ENCODE data around the gene SALL1. TPM values are rescaled to one million over a fixed set of nuclear protein-coding genes. Genes with fewer than 3 reads are reported as not detected.

SALL1 gene
- total RNA-seq, 1 experiment from 2014 or later = 101 TPM

- peaks cover 7% of the 10 kb centered on the region for H3K27me3 Mint-ChIP-seq (ENCODE audit: low read depth)
- no peak overlapping the region for H3K14ac ChIP-seq (ENCODE audit: insufficient read depth, low read length)
Measured at GRCh38 chr16:51175081-51175480, 24.0 kb upstream of the SALL1 start.

More at GRCh38 chr16:51175081-51175480, 24.0 kb upstream of the SALL1 start:
- Histone ChIP-seq H4K8ac (replicated peaks; ENCODE audit: insufficient read length, low read depth, low read length) (no peak overlapping the region), H3K9me3 (ENCODE audit: control insufficient read depth, low read depth, low read length) (no peaks in the 10 kb centered on the region), H3K27me3 (ENCODE audit: insufficient read depth, low read length) (no peaks in the 10 kb centered on the region; the same call in 1 of the 2 replicates), H4K91ac (ENCODE audit: insufficient read length, low read depth, low read length) (no peak overlapping the region), H3K79me1 (ENCODE audit: insufficient read depth, low read depth, low read length, poor library complexity, severe bottlenecking) (no peaks in the 10 kb centered on the region), H3K23me2 (ENCODE audit: insufficient read length, low read depth, low read length, poor library complexity, severe bottlenecking) (no peaks in the 10 kb centered on the region), H2AFZ (ENCODE audit: low read length) (no peak overlapping the region), H3K18ac (ENCODE audit: insufficient read length, low read depth, low read length) (no peak overlapping the region), H3K23ac (ENCODE audit: insufficient read length, low read depth, low read length) (no peak overlapping the region), H3K9ac (ENCODE audit: extremely low read depth, insufficient read length, low read length) (no peak overlapping the region), H2BK120ac (ENCODE audit: low read depth, low read length, poor library complexity, severe bottlenecking) (no peak overlapping the region), H2BK5ac (ENCODE audit: insufficient read length, low read length) (no peak overlapping the region), H3K56ac (ENCODE audit: insufficient read length, low read depth, low read length) (no peak overlapping the region), H3K27ac (ENCODE audit: insufficient read length, low read depth, low read length) (no peak overlapping the region), H2BK15ac (ENCODE audit: low read depth, low read length) (no peak overlapping the region), H4K20me1 (ENCODE audit: control insufficient read depth, insufficient read depth, insufficient read length) (no peaks in the 10 kb centered on the region), H2AK5ac (ENCODE audit: insufficient read length, low read length) (no peak overlapping the region), H3K79me2 (ENCODE audit: insufficient read depth, low read length) (no peaks in the 10 kb centered on the region), H3K4ac (ENCODE audit: low read depth, low read length) (no peak overlapping the region), H4K5ac (ENCODE audit: insufficient read length, low read depth, low read length) (no peak overlapping the region), H2BK20ac (ENCODE audit: low read depth, low read length, poor library complexity, severe bottlenecking) (no peak overlapping the region), H3T11ph (ENCODE audit: low read length) (no peak overlapping the region), H3K4me2 (ENCODE audit: insufficient read depth, insufficient read length, low read length) (no peak overlapping the region), H2BK12ac (ENCODE audit: insufficient read length, low read depth, low read length) (no peak overlapping the region), H3K4me1 (ENCODE audit: insufficient read depth, low read length) (peaks cover 4% of the 10 kb centered on the region; the same call in 1 of the 2 replicates)
- TF ChIP-seq CTCF (conservative IDR thresholded peaks at IDR 0.05) = no peak
- Mint-ChIP-seq H3K9me3 (peaks cover 6 to 10% of the 10 kb centered on the region in 2 experiments; a peak in 4 of 5 replicates), H3K36me3 (ENCODE audit: insufficient read depth in 1 of 3, low read depth in 3 of 3) (peaks cover 4 to 8% (median 8%) of the 10 kb centered on the region in 3 experiments; a peak in 6 of 7 replicates), H3K4me1 (peaks cover 10 to 14% of the 10 kb centered on the region in 2 experiments), H3K4me3 (no peak overlapping the region), H3K27ac (no peak overlapping the region)
- no CpG with 5 or more reads among the region's 3 CpGs for WGBS (ENCODE audit: extremely low coverage, insufficient read length, low lambda C conversion rate)
- DNase-seq = no peak
